A549 (cell line): ENCODE measurements around the gene TMEM170A. TPM values are rescaled to one million over a fixed set of nuclear protein-coding genes. Genes with fewer than 3 reads are reported as not detected.
"Not testable (repeated sequence)": the region's sequence is repeated elsewhere in the genome, so short reads cannot be mapped to it uniquely, and the experiment has no call there.

Experiments used
- ATAC-seq, 2 experiments: fragments of 200-7000 bp in 1 of 2; fragments of >200 bp in 1 of 2; cut with Nextera tagmentation in 1 of 2; cut with Tn5 transposase in 1 of 2; 3 replicates each; pipeline versions ENCODE4 v1.8.0 to v1.9.1; 2018 to 2020; ENCODE audit warnings: mild to moderate bottlenecking in 1 of 2, moderate library complexity in 1 of 2
- CTCF ChIA-PET: fragments of 300-600 bp; sonication (Branson Sonifier 250); formaldehyde crosslinking; extraction: SDS; loops from one replicate; lab custom pipeline; 2021; ENCODE audit warnings: antibody characterized with exemption, inconsistent platforms; lab: Yijun Ruan, JAX
- POLR2A ChIA-PET: fragments of 350-600 bp; formaldehyde crosslinking; extraction: SDS; loops from one replicate; lab custom pipeline; 2021; ENCODE audit warnings: antibody characterized with exemption, inconsistent platforms; lab: Yijun Ruan, JAX
- DNase-seq, 2 experiments: peaks; one replicate each; pipeline versions ENCODE4 v3.0.0 to v3.0.0-alpha.2; 2011 to 2016; ENCODE audit warnings: low read depth in 1 of 2, low spot score in 1 of 2
- FAIRE-seq: peaks from 2 replicates; lab custom pipeline; 2011; peaks lifted over from hg19 to GRCh38; lab: Jason Lieb, UNC
- H3K27ac ChIP-seq, 2 experiments: fragments of >200 bp; sonication (Bioruptor Twin); formaldehyde crosslinking; 3 replicates each; pipeline ENCODE4 v1.5.1; 2016 to 2017
- H3K4me1 ChIP-seq: fragments of >200 bp; sonication (Bioruptor Twin); formaldehyde crosslinking; 3 replicates; pipeline ENCODE4 v1.6.1; 2016
- H3K4me2 ChIP-seq: fragments of >200 bp; sonication (Bioruptor Twin); formaldehyde crosslinking; 3 replicates; pipeline ENCODE4 v1.6.1; 2016
- H3K4me3 ChIP-seq: fragments of >200 bp; sonication (Bioruptor Twin); formaldehyde crosslinking; 3 replicates; pipeline ENCODE4 v1.5.1; 2016
- H3K9me3 ChIP-seq: fragments of >200 bp; sonication (Bioruptor Twin); formaldehyde crosslinking; 3 replicates; pipeline ENCODE4 v1.6.1; 2016
- CBX8 ChIP-seq: fragments of 200-600 bp; sonication (generic); IDR thresholded peaks from 2 replicates; pipeline ENCODE4 v1.6.1; 2016
- CEBPB ChIP-seq, 2 experiments: fragments of >200 bp in 1 of 2; sonication (Bioruptor Twin) in 1 of 2; formaldehyde crosslinking in 1 of 2; IDR thresholded peaks; 2 replicates each; pipeline ENCODE4 v1.6.1; 2012 to 2016
- CHD4 ChIP-seq: fragments of 200-600 bp; sonication (generic); IDR thresholded peaks from 2 replicates; pipeline ENCODE4 v1.6.1; 2016; ENCODE audit warnings: antibody characterized with exemption, mild to moderate bottlenecking, borderline replicate concordance
- E2F6 ChIP-seq: IDR thresholded peaks from 2 replicates; pipeline ENCODE4 v1.6.1; 2012; ENCODE audit warnings: low read depth, borderline replicate concordance
- ELK1 ChIP-seq: fragments of 150-350 bp; IDR thresholded peaks from 2 replicates; pipeline ENCODE4 v1.6.1; 2014; ENCODE audit warnings: low read depth, mild to moderate bottlenecking, low read length
- HEYL ChIP-seq: fragments of 250-450 bp; sonication (Bioruptor Pico); IDR thresholded peaks from 2 replicates; pipeline ENCODE4 v1.8.0; 2021; ENCODE audit warnings: mild to moderate bottlenecking, moderate library complexity
- HMGXB4 ChIP-seq: fragments of 250-450 bp; sonication (Bioruptor Pico); IDR thresholded peaks from 2 replicates; pipeline ENCODE4 v1.5.0; 2021; ENCODE audit warnings: mild to moderate bottlenecking, moderate library complexity, borderline replicate concordance
- HOXB13 ChIP-seq: fragments of 250-450 bp; sonication (Bioruptor Pico); IDR thresholded peaks from 2 replicates; pipeline ENCODE4 v1.5.0; 2020; ENCODE audit warnings: low read depth, mild to moderate bottlenecking, moderate library complexity
- HOXB5 ChIP-seq: fragments of 250-450 bp; sonication (Bioruptor Pico); IDR thresholded peaks from 2 replicates; pipeline ENCODE4 v1.5.0; 2020; ENCODE audit warnings: mild to moderate bottlenecking, moderate library complexity
- KDM1A ChIP-seq: fragments of 200-600 bp; sonication (generic); IDR thresholded peaks from 2 replicates; pipeline ENCODE4 v1.6.1; 2016; ENCODE audit warnings: low read depth, mild to moderate bottlenecking
- MAFK ChIP-seq: fragments of 450-650 bp; IDR thresholded peaks from 2 replicates; pipeline ENCODE4 v1.6.1; 2014; ENCODE audit not compliant: partially characterized antibody
- MAX ChIP-seq: IDR thresholded peaks from 2 replicates; pipeline ENCODE4 v1.6.1; 2012
- MAZ ChIP-seq: fragments of 150-350 bp; IDR thresholded peaks from 2 replicates; pipeline ENCODE4 v1.6.1; 2014; ENCODE audit warnings: antibody characterized with exemption, low read depth, low read length, borderline replicate concordance
- PHF8 ChIP-seq: fragments of 200-600 bp; sonication (generic); IDR thresholded peaks from 2 replicates; pipeline ENCODE4 v1.6.1; 2016; ENCODE audit warnings: low read depth, mild to moderate bottlenecking, antibody characterized with exemption, moderate library complexity, borderline replicate concordance
- POLR2A ChIP-seq: IDR thresholded peaks from 2 replicates; pipeline ENCODE4 v1.6.1; 2012; ENCODE audit warnings: mild to moderate bottlenecking, low read length
- RARB ChIP-seq: fragments of 250-450 bp; sonication (Bioruptor Pico); IDR thresholded peaks from 2 replicates; pipeline ENCODE4 v1.8.0; 2021; ENCODE audit warnings: mild to moderate bottlenecking, moderate library complexity
- RCOR1 ChIP-seq: fragments of 150-350 bp; IDR thresholded peaks from 2 replicates; pipeline ENCODE4 v1.6.1; 2014; ENCODE audit warnings: antibody characterized with exemption, low read length, low read depth
- ZFP36 ChIP-seq: fragments of 450-650 bp; IDR thresholded peaks from 2 replicates; pipeline ENCODE4 v1.6.1; 2014; ENCODE audit warnings: borderline replicate concordance; ENCODE audit not compliant: partially characterized antibody
- ZNF302 ChIP-seq: fragments of 250-450 bp; sonication (Bioruptor Pico); IDR thresholded peaks from 2 replicates; pipeline ENCODE4 v1.9.0; 2021; ENCODE audit warnings: inconsistent platforms, mild to moderate bottlenecking, moderate library complexity
- ZSCAN20 ChIP-seq: fragments of 250-450 bp; sonication (Bioruptor Pico); IDR thresholded peaks from 2 replicates; pipeline ENCODE4 v1.8.0; 2022; ENCODE audit warnings: mild to moderate bottlenecking, moderate library complexity
- WGBS: methylation state at CpG from one replicate; pipeline ENCODE4 v1.1.6; 2017; ENCODE audit errors: missing lambda C conversion rate; 5-methylcytosine and 5-hydroxymethylcytosine counted together
- polyA plus RNA-seq, 4 experiments: library from polyadenylated mRNA; depleted of rRNA in 3 of 4; stranded (reverse); fragments of >200 nt; fragmentation: RNase III in 1 of 4; extraction: RNeasy Plus Mini Kit Qiagen cat#74134 plus additional on column Dnase treatment in 1 of 4; gene quantifications; 2 replicates in 3 of 4; 3 replicates in 1 of 4; pipeline ENCODE4 v1.2.3, GENCODE V29; 2011 to 2017

TMEM170A gene
- polyA plus RNA-seq, 2 of the 4 experiments (the other 2 are of a cell fraction), result 13.9 to 21.7 TPM

- ChIA-PET CTCF (no interaction called here), POLR2A (no interaction called here)
- DNase-seq, result no peak
- WGBS, result 91% methylated on average over 11 of the region's 11 CpGs
- Histone ChIP-seq H3K4me3 (no peak overlapping the region), H3K27ac (no peak overlapping the region), H3K4me1 (peaks cover 10% of the 10 kb centered on the region; the same call in 1 of the 3 replicates), H3K4me2 (no peak overlapping the region), H3K9me3 (no peaks in the 10 kb centered on the region)
- ATAC-seq, result no peak
- FAIRE-seq, result no peak
- no peak for TF ChIP-seq CBX8
- TF ChIP-seq POLR2A, result no peak
- TF ChIP-seq ZNF302 (CRISPR knock-in tag), result no peak
- peak; percentile 57 for TF ChIP-seq MAFK
These were observed 34.7 kb downstream of the TMEM170A start for GRCh38 chr16:75429621-75430403.

GRCh38 chr16:75426524-75426923 is 38.0 kb downstream of the TMEM170A start:
- not testable (repeated sequence) for H3K27ac ChIP-seq, FAIRE-seq, H3K4me2 ChIP-seq, DNase-seq, H3K4me3 ChIP-seq, ATAC-seq, H3K9me3 ChIP-seq, H3K4me1 ChIP-seq
- POLR2A ChIA-PET, result interaction anchor here (0.7 kb wide), 1 partner anchor 223 kb away, joined by 3 read pairs; no protein-coding TSS in a partner anchor
- CTCF ChIA-PET, result interaction anchor here (1.6 to 1.7 kb wide), 3 partner anchors 14 to 193 kb away, joined by 3 to 5 read pairs (median 5); no protein-coding TSS in a partner anchor
- 72% methylated on average over 2 of the region's 2 CpGs for WGBS

GRCh38 chr16:75424105-75424762 is 40.3 kb downstream of the TMEM170A start:
- CTCF ChIA-PET, result interaction anchor here (0.6 to 1.3 kb wide), 3 partner anchors 8 to 174 kb away, joined by 3 to 5 read pairs (median 4); partner anchors contain the start of gene CFDP1
- H3K4me3 ChIP-seq, ATAC-seq, POLR2A ChIA-PET, DNase-seq, H3K27ac ChIP-seq, H3K4me2 ChIP-seq, H3K9me3 ChIP-seq, FAIRE-seq, H3K4me1 ChIP-seq: not testable (repeated sequence)
- WGBS, result 90% methylated on average over 18 of the region's 18 CpGs

- no peak for DNase-seq
- ChIA-PET POLR2A (no interaction called here), CTCF (interaction anchor here (0.6 to 1.3 kb wide), 4 partner anchors 9 to 190 kb away, joined by 3 to 5 read pairs (median 4); partner anchors contain the start of gene CFDP1)
- no peak overlapping the region for H3K27ac ChIP-seq
- H3K9me3 ChIP-seq, result no peaks in the 10 kb centered on the region
- TF ChIP-seq HOXB5, result no peak
- no peak for TF ChIP-seq RCOR1
- no peak for TF ChIP-seq MAZ
- TF ChIP-seq KDM1A, result no peak
- no peak for TF ChIP-seq ZFP36
- TF ChIP-seq RARB, result no peak
- no peak for TF ChIP-seq CHD4
- TF ChIP-seq HMGXB4, result no peak
- no peak for TF ChIP-seq HEYL (CRISPR knock-in tag)
- TF ChIP-seq ELK1, result no peak
- no peak for TF ChIP-seq HOXB13 (CRISPR knock-in tag)
- no peak for TF ChIP-seq ZSCAN20 (CRISPR knock-in tag)
- no peak for TF ChIP-seq MAX
- no peak for TF ChIP-seq CEBPB (IDR thresholded peaks at IDR 0.05)
- no peak for TF ChIP-seq PHF8
- no peak for TF ChIP-seq E2F6
- WGBS, result 96% methylated on average over 4 of the region's 4 CpGs
- H3K4me3 ChIP-seq, result no peak overlapping the region
- no peak for FAIRE-seq
- no peak overlapping the region for H3K4me2 ChIP-seq
- no peak for ATAC-seq
- H3K4me1 ChIP-seq, result peaks cover 8% of the 10 kb centered on the region
These were observed 40.8 kb downstream of the TMEM170A start for GRCh38 chr16:75423723-75424104.
